Tibial nerve (tissue), 4 donors: ENCODE measurements around the gene EXD3.

Experiments used
- CTCF ChIP-seq, 5 experiments: fragments of 200-600 bp in 3 of 5; fragments of 450-650 bp in 2 of 5; sonication (generic) in 3 of 5; IDR thresholded peaks; one replicate each; pipeline ENCODE4 v1.5.1; 2016 to 2019; ENCODE audit warnings: antibody characterized with exemption in 5 of 5, mild to moderate bottlenecking in 3 of 5, moderate library complexity in 2 of 5
- EP300 ChIP-seq, 2 donors: sonication (generic); formaldehyde crosslinking; IDR thresholded peaks; one replicate each; pipeline ENCODE4 v1.6.1; 2017; ENCODE audit warnings: antibody characterized with exemption in 2 of 2, mild to moderate bottlenecking in 1 of 2

GRCh38 chr9:137441289-137441934 is 18.4 kb upstream of the EXD3 start, which contains the start of gene ENTPD8:
- TF ChIP-seq CTCF (IDR thresholded peaks at IDR 0.05) (no peak), EP300 (IDR thresholded peaks at IDR 0.05) (no peak)
